HG03342 (cell line): ENCODE results near the gene GEMIN4.
"Not testable (repeated sequence)": the region's sequence is repeated elsewhere in the genome, so short reads cannot be mapped to it uniquely, and the experiment has no call there.

Experiments used
- ATAC-seq: cut with Tn5 transposase; IDR thresholded peaks from one replicate; pipeline ENCODE4 v1.9.1; 2021; ENCODE audit warnings: mild to moderate bottlenecking, moderate library complexity; ENCODE audit not compliant: unreplicated experiment

The GEMIN4 gene

GRCh38 chr17:752002-752619, at the start of gene GEMIN4:
TSS of gene GEMIN4 (minus strand) at chr17:752264. CDS start at chr17:752142, 122 bp downstream.
- peak; percentile 74 for ATAC-seq

- no peak for ATAC-seq
Observed at GRCh38 chr17:801660-802059, 49.6 kb upstream of the GEMIN4 start.

- no peak for ATAC-seq
Observed at GRCh38 chr17:800446-801242, 48.6 kb upstream of the GEMIN4 start.

GRCh38 chr17:799261-799660, 47.2 kb upstream of the GEMIN4 start:
- ATAC-seq = no peak

GRCh38 chr17:798246-798645, 46.2 kb upstream of the GEMIN4 start:
- no peak for ATAC-seq

GRCh38 chr17:797236-797840, 45.3 kb upstream of the GEMIN4 start:
- no peak for ATAC-seq

GRCh38 chr17:796609-797008, 44.5 kb upstream of the GEMIN4 start:
- no peak for ATAC-seq

- ATAC-seq = no peak
Observed at GRCh38 chr17:795721-796120, 43.7 kb upstream of the GEMIN4 start.

- ATAC-seq = no peak
Observed at GRCh38 chr17:795276-795675, 43.2 kb upstream of the GEMIN4 start.

GRCh38 chr17:794876-795275, 42.8 kb upstream of the GEMIN4 start:
- no peak for ATAC-seq

- no peak for ATAC-seq
Observed at GRCh38 chr17:792277-792676, 40.2 kb upstream of the GEMIN4 start.

- ATAC-seq = no peak
Observed at GRCh38 chr17:791829-792228, 39.8 kb upstream of the GEMIN4 start.

- not testable (repeated sequence) for ATAC-seq
Observed at GRCh38 chr17:790874-791247, 38.8 kb upstream of the GEMIN4 start.

- ATAC-seq = not testable (repeated sequence)
Observed at GRCh38 chr17:789931-790873, 38.1 kb upstream of the GEMIN4 start.

- no peak for ATAC-seq
Observed at GRCh38 chr17:789160-789840, 37.2 kb upstream of the GEMIN4 start.

GRCh38 chr17:788551-788950, 36.5 kb upstream of the GEMIN4 start:
- no peak for ATAC-seq

- no peak for ATAC-seq
Observed at GRCh38 chr17:787641-788221, 35.7 kb upstream of the GEMIN4 start.

- not testable (repeated sequence) for ATAC-seq
Observed at GRCh38 chr17:785901-786300, 33.8 kb upstream of the GEMIN4 start.

- no peak for ATAC-seq
Observed at GRCh38 chr17:784143-784542, 32.1 kb upstream of the GEMIN4 start.
